Skin of body (tissue), 2 donors: ENCODE measurements around the gene IRF7. TPM values are rescaled to one million over a fixed set of nuclear protein-coding genes. Genes with fewer than 3 reads are reported as not detected.

Experiments
- DNase-seq: peaks from one replicate; lab custom pipeline; 2025; lab: John Stamatoyannopoulos, UW
- total RNA-seq: library from RNA; depleted of rRNA; stranded (reverse); fragments of >200 nt; gene quantifications from one replicate; pipeline ENCODE4 v1.2.3, GENCODE V29; 2014

The IRF7 gene
- total RNA-seq, 1 donor from 2014 or later: 6.6 TPM

DNA sequence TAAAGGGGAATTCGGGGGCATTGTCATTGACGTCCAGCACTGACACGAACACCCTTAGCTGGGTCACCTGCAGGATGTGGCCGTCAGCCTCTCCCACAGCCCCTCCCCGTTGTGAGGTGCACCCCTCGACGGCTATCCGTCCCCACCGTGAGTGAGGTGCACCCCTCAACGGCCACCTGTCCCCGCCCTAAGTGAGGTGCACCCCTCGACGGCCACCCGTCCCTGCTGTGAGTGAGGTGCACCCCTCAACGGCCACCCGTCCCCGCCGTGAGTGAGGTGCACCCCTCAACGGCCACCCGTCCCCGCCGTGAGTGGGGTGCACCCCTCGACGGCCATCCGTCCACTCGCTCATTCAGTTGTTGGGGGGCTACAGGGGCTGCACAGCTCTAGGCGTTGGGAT lies 6.1 kb upstream of the IRF7 start:
- no peak for DNase-seq

DNA sequence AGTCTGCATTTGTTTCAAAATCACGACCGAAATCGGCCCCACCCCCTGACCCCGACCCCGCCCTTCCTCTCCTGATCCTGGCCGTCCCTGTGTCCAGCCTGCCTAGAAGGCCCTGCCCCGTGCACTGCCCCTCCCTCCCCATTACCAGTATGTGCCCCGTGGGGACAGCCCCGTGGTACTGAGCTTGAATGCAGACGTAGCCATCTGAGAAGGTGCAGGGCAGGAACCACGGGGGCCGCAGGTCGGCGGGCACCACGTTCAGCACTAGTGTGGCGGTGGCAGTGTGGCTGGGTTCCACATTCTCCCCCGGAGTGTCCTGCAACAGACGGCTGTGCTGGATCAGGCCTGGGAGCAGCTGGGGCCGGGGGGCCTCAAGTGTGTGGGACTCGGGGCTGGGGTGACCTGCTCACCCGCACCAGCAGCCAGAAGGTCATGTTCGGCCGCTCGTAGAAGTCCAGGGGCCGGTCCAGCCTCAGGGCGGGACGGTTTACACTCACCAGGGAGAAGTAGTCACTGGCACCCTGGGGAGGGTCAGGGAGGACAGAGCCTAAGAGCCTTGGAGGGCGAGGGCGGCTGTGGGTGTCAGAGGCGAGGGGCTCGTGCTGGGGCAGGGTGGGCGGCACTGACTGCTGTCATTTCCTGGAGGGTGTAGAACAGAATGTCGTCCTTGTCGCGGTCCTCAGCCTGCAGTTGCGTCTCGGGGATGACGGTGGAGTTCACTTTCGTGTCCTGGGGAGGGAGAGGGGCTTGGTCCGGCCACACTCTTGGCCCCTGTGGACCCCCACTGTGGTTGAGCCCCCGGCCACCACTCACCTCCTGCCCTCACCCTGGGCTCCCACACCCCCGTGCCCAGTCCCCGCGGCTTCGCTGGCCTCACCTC lies 5.4 kb upstream of the IRF7 start:
- no peak for DNase-seq

DNA sequence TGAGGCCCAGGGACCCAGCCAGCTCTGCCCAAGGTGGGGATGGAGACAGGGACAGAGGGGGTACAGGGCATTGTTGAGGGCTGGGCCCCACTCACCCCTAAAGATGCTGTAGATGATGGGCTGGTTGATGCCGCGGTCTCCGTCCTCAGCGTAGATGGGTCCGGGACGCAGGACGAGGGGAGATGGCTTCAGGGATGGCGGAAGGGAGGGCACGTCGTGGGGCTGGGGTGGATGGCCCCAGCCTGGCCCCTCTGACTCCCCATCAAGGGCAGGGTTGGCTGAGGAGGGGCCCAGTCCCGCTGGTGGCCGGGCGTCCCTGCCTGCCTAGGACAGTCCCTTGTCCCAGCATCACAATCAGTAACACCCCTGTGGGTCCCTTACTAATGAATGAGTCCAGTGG lies 4.5 kb upstream of the IRF7 start:
- no peak for DNase-seq

GRCh38 chr11:619628-620050 lies 3.9 kb upstream of the IRF7 start:
- DNase-seq: no peak

DNA sequence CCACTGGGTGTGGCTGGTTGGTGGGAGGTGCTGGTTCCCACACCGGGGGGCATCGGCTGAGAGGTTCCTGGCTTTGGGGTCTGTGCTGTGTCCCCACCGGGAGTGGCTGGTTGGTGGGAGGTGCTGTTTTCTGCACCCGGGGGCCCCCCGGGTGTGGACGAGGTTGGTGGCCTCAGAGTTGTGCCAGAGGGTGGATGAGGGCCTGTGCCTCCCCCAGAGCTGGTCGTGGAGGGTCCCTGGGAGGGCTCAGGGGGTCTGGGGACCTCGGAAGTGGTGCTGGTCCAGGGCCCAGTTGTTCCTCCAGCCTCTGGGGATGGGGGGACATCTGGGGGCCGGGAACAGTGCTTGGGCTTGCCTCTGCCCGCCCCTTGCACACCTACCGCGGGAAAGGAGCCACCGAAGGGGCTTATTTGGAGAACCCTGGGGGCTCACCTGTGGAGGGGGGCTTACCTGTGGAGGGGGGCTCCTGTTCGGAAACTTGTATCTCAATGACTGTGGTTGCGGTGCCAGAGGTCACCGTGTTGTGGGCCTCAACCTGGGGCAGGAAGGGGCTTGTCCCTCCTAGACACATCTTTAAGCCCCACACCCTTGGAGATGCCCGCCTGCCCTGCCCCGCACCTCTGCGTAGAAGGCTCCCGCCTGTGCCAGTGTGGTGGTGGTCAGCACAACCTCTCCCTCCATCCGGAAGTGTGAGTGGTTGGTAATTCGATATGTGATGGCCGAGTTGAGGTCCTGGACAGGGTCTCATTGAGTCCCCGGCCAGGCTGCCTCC lies 3.3 kb upstream of the IRF7 start:
- DNase-seq: no peak

DNA sequence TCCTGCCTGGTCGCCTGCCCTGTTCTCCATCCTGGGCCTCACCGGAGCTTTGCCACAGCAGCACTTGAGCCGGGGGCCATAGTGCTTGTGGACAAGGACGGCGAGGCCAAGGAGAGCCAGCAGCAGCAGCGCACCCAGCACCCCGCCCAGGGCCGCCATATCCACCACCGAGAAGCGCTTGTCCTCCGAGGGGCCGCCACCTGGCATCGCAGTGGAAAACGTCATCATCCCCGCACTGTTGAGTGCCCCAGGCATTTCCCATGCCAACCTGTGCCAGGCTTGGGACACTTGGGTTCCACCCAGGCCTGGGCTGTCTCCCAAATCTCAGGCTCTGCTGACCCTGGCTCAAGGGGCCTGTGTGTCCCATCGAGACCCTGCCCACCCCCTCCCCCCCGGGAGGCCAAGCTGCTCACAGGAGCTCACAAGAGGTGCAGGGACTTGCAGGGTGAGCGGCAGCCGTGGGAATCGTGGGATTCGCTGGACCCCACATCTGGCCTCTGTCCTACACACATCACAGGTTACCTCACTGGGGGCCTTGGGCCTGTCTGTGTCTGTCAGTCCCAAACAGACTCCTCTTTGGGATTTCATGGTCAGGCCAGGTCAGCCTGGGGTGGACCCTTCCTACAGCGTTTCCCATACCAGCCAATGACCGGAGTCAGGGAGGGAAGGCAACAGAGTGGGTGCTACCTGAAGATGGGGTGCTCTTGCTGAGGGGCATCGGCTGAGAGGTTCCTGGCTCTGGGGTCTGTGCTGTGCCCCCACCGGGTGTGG lies 2.3 kb upstream of the IRF7 start:
- no peak for DNase-seq

- DNase-seq: no peak
Observed at GRCh38 chr11:617199-617911, 1.6 kb upstream of the IRF7 start.

DNA sequence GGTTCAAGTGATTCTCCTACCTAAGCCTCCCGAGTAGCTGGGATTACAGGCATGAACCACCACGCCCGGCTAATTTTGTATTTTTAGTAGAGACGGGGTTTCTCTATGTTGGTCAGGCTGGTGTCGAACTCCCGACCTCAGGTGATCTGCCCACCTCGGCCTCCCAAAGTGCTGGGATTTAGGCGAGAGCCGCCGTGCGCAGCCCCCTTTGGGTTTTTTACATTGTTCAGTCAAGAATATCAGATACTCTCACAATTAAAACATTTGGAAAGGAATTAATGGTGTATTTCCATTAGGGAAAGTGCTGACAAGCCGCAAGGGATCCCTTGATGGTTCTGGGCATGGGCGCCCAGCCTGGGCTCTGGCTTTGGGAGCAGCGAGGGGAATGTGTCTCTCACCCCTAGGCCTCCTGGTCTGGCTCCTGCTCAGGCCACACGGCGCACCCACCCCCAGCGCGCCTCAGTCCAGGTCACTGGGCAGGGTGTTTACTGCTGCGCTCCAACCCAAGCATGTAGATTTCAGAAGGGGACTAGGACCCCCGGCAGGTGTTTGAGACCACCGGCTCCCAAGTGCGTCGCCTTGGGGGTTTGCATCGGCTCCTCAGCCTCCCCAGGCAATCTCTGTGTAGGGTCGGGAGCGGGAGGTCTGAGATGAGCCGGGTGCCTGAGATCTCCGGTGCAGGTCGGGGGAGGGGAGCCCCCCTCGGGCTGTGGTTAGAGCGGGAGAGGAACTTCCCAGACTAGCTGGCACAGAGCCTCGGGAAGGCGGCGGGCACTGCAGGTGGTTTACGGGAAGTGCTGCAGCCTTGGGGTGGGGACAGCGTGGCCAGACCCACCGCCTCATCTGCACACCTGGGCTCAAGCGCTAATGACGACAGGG lies 809 bp upstream of the IRF7 start:
- no peak for DNase-seq

GRCh38 chr11:614623-615503 lies 887 bp downstream of the IRF7 start:
- no peak for DNase-seq

DNA sequence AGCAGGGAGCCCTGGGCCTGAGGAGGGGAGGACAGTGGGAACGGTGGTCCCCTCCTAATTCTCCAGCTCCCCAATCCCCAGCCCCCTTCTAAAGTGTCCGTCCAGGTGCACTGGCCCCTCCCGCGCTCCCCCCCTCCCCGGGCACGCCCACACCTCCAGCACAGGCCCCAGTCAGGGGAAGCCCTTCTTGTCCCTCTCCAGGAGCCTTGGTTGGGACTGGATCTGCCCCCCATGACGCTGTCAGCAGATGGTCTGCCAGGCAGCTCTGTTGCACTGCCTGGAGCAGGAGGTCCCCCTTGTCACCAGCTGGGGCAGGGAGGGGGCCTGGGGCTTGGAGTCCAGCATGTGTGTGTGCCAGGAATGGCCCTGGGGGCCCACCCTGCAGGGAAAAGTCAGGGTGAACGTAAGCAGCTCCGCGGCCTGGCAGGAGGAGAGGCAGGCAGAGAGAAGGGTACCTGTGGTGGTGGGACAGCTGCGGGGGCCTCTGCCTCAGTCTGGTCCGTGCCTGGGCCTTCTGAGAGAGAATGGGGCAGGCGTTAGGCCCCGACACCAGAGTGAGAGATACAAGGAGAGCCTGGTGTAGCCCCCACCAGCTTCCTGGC lies 1.6 kb downstream of the IRF7 start:
- no peak for DNase-seq

DNA sequence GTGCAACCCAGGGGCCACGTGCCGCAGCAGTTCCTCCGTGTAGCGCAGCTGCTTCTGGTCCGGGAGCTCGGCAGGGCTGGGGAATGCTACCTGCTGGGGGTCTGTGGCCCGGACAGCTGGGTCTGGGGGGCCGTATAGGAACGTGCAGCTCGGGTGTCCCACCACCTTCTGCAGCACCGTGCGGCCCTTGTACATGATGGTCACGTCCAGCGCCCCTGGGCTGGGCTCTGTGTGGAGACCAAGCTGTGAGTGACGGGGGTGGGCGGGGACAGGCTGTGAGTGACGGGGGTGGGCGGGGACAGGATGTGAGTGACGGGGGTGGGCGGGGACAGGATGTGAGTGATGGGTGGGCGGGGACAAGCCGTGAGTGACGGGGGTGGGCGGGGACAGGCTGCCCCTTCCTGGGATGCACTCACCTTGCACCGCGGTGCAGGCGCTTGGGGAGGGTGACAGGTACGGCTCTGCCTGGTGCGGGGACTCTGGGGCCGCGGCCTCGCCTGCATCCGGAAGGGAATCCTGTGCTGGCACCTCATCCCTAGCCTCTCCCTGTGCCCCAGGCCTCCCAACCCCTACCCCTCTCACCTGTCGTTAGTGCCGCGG lies 2.3 kb downstream of the IRF7 start:
- DNase-seq: no peak

DNA sequence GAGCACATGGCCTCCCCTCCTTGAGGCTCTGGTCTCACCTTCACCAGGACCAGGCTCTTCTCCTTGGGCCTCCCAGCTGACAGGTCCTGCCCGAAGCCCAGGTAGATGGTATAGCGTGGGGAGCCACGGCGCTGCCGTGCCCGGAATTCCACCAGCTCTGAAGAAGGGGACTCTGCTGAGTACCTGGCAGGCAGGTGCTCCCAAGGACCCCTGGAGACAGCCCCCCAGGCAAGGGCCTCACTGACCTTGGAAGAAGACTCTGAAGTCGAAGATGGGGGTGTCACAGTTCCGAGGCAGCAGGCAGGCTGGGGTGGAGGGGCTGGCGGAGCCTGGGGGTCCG lies 2.8 kb downstream of the IRF7 start:
- no peak for DNase-seq

DNA sequence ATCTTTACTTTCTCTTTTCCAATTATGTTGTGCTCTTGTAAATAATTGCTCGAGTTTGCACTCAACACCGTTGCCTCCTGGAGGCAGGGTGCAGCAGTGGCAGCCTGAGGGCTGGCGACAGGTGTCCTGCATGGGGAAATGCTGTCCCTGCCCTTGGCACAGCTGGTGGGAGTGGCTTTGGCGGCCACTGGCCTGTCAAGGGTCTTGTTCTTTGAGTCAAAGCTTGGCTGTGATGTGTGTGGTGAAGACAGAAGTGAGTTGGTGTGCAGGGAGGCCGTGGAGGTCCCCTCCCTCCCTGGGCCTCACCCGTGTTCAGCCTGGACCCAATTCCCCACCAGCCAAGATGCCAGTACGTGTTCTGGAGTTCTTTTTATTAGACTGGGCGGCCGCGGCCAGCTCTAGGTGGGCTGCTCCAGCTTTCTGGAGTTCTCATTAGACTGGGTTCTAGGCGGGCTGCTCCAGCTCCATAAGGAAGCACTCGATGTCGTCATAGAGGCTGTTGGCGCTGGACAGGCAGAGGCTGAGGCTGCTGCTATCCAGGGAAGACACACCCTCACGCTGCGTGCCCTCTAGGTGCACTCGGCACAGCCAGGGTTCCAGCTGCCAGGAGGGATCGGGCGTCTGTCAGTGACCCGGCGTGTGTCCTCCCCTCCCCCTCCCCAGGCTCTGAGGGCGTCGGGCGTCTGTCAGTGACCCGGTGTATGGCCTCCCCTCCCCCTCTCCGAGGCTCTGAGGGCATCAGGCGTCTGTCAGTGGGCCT lies 3.4 kb downstream of the IRF7 start:
- DNase-seq: no peak

GRCh38 chr11:611001-611996 lies 4.5 kb downstream of the IRF7 start:
- DNase-seq: no peak

- no peak for DNase-seq
Observed at GRCh38 chr11:610146-610801, 5.5 kb downstream of the IRF7 start.

- DNase-seq: no peak
Observed at GRCh38 chr11:609341-609811, 6.4 kb downstream of the IRF7 start.
